ENCODE data around the gene LPAR5. TPM values are rescaled to one million over a fixed set of nuclear protein-coding genes. Genes with fewer than 3 reads are reported as not detected.
A peak's percentile ranks its signal among the peaks of the same experiment; 100 is the strongest.

LPAR5 gene
- total RNA-seq, 1 donor from 2014 or later: 5.2 TPM

DNA sequence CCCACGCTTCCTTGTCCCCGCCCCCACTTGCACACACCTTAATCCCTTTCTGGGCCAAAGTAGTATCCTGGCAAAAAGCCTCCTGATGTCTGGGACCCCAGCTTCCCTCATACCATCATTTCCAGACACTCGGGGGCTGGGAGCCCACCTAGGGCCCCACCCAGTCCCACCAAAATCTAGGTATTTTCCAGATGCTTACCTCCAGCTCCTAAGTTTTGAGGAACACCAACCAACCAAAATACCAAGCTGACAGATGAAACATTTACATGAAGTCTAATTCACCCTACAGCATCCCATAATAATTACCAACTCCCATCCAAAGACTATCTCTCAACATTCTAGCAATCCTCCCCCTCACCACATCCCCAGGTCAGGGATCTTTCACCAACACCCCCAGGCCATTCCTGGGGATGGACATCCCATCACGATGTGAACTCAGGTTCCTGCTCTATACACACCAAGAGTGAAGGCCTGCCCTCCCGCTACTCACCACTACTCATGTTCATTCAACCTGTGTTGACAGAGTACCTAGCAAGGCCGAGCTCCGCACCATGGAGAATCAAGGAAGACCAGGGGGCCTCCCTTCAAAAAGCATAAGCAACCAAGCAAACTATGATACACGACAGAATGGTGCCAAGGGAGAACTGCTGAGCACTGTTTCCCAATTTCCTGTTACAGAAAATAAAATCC, 27.0 kb downstream of the LPAR5 start:
- no peak for TF ChIP-seq CTCF (IDR thresholded peaks at IDR 0.05; ENCODE audit: insufficient read depth, low read length, poor library complexity, severe bottlenecking)
- H3K27me3 ChIP-seq (ENCODE audit: control insufficient read depth, insufficient read depth, low read length): no peaks in the 10 kb centered on the region
- no peak for DNase-seq (ENCODE audit: low read depth)
- H3K4me3 ChIP-seq (ENCODE audit: low read depth, low read length): no peak overlapping the region
- H3K36me3 ChIP-seq (ENCODE audit: control insufficient read depth, insufficient read depth, low read length): peaks cover 1% of the 10 kb centered on the region

DNA sequence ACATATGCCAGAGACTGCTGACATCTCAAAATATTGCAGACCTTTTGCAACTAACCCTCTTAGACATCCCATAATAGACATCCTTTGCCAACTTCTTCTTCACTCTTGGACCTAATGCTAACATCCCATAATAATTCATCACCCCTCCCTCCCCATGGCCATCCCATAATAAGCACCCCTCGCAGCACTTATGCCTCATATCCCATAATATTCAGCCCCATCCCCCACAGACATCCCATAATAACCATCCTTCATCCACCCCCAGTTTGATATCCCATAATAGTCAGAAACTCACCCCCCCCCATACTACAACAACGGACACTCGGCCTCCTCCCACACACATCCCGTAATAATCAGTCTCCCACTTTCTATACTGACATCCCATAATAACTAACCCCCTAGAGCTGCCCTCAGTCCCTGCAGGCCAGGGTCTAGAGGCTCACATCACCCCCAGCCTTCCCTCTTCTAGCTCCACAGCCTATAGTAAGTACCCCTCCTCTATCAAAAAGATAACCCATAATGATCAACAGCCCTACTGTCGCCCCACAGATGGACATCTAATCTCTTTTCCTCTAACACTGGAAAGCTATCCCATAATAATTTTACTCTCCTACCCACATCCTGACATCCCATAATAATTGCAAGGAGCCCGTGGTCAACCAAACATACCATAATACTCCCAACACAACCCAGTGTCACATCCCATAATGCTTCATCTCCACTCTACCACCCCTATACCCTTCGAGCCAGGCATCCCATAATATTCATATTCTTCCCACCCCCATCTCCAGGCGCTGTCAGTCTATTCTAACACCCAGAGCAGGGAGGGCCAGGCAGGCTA, 27.8 kb downstream of the LPAR5 start:
- no peaks in the 10 kb centered on the region for H3K27me3 ChIP-seq (ENCODE audit: control insufficient read depth, insufficient read depth, low read length)
- H3K4me3 ChIP-seq (ENCODE audit: low read depth, low read length): no peak overlapping the region
- TF ChIP-seq CTCF (IDR thresholded peaks at IDR 0.05; ENCODE audit: insufficient read depth, low read length, poor library complexity, severe bottlenecking): no peak
- H3K36me3 ChIP-seq (ENCODE audit: control insufficient read depth, insufficient read depth, low read length): peaks cover 1% of the 10 kb centered on the region
- no peak for DNase-seq (ENCODE audit: low read depth)

DNA sequence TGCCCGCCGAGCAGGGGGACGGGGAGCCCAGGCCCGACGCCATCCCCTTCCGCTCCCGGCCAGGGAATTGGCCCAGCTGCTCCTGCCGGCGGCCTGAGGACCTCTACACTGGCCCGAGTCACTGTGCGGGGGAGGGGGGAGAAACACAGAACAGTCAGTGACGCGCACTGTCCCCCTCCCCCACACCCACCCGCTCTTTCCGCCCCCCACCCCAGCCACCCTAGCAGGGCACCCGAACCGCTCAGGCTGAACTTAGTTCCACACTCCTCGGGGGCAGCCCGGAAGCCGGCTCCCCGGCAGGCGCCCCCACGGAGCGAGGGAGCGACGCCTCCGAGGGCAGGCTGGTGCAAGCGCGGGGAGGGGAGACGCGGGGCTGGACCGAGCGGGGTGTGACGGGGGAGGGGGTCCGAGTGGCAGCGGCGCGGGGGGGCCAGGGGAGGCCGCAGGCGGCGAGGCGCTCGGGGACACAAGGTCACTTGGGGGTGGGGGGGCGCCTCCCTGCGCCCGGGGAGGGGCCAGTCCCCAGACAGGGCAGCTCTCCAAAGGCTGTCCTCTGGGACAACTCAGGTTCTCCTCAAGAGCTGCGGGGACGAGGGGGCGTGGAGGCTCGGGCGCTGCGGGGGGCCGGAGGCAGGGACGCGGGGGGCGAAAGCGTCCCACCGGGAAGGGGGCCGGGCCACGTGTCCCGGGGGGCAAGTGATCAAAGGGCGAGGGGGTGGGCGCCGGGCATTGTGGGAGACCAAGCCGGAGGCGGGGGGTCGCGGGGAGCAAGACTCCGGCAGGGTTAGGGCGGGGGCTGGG, 29.2 kb downstream of the LPAR5 start:
- TF ChIP-seq CTCF (IDR thresholded peaks at IDR 0.05; ENCODE audit: insufficient read depth, low read length, poor library complexity, severe bottlenecking): no peak
- Histone ChIP-seq H3K4me3 (ENCODE audit: low read depth, low read length) (peak overlapping the region; percentile 89), H3K27me3 (ENCODE audit: control insufficient read depth, insufficient read depth, low read length) (no peaks in the 10 kb centered on the region), H3K36me3 (ENCODE audit: control insufficient read depth, insufficient read depth, low read length) (peaks cover 3% of the 10 kb centered on the region)
- no peak for DNase-seq (ENCODE audit: low read depth)

GRCh38 chr12:6605421-6606330, 30.1 kb downstream of the LPAR5 start:
- peak overlapping the region; percentile 89 for H3K4me3 ChIP-seq (ENCODE audit: low read depth, low read length)
- TF ChIP-seq CTCF (IDR thresholded peaks at IDR 0.05; ENCODE audit: insufficient read depth, low read length, poor library complexity, severe bottlenecking): peak; percentile 4
- no peak for DNase-seq (ENCODE audit: low read depth)
- peaks cover 6% of the 10 kb centered on the region for H3K36me3 ChIP-seq (ENCODE audit: control insufficient read depth, insufficient read depth, low read length)
- no peaks in the 10 kb centered on the region for H3K27me3 ChIP-seq (ENCODE audit: control insufficient read depth, insufficient read depth, low read length)
